Skeletal muscle tissue (tissue), 4 donors: ENCODE results near the gene CMTR1. TPM values are rescaled to one million over a fixed set of nuclear protein-coding genes. Genes with fewer than 3 reads are reported as not detected.

Experiments used
- H3K27ac ChIP-seq: one replicate; pipeline ENCODE4 v1.7.0; 2013; ENCODE audit warnings: mild to moderate bottlenecking, low read depth, low read length, inconsistent platforms
- H3K27me3 ChIP-seq, 3 donors: one replicate each; pipeline ENCODE4 v1.7.0; 2013; ENCODE audit warnings: low read length in 3 of 3; ENCODE audit not compliant: control insufficient read depth in 3 of 3, insufficient read depth in 3 of 3
- H3K36me3 ChIP-seq, 3 donors: one replicate each; pipeline ENCODE4 v1.7.0; 2013; ENCODE audit warnings: low read length in 3 of 3; ENCODE audit not compliant: control insufficient read depth in 3 of 3, insufficient read depth in 3 of 3
- H3K4me1 ChIP-seq, 3 donors: one replicate each; pipeline ENCODE4 v1.7.0; 2013; ENCODE audit warnings: low read length in 3 of 3, mild to moderate bottlenecking in 3 of 3; ENCODE audit not compliant: control insufficient read depth in 3 of 3, insufficient read depth in 3 of 3
- H3K4me3 ChIP-seq, 3 donors: one replicate each; pipeline ENCODE4 v1.7.0; 2013; ENCODE audit warnings: low read length in 3 of 3
- H3K9ac ChIP-seq, 3 donors: one replicate each; pipeline ENCODE4 v1.7.0; 2013; ENCODE audit warnings: low read length in 3 of 3, mild to moderate bottlenecking in 3 of 3, moderate library complexity in 2 of 3, low read depth in 1 of 3
- H3K9me3 ChIP-seq, 3 donors: one replicate each; pipeline ENCODE4 v1.7.0; 2013; ENCODE audit warnings: low read length in 3 of 3; ENCODE audit not compliant: control insufficient read depth in 3 of 3
- total RNA-seq: library from RNA; depleted of rRNA; stranded (reverse); fragments of >200 nt; gene quantifications from one replicate; pipeline ENCODE4 v1.2.3, GENCODE V29; 2014
- donor health status: Osteomylitis.

Gene CMTR1
- total RNA-seq, 1 donor from 2014 or later = 29.2 TPM

DNA sequence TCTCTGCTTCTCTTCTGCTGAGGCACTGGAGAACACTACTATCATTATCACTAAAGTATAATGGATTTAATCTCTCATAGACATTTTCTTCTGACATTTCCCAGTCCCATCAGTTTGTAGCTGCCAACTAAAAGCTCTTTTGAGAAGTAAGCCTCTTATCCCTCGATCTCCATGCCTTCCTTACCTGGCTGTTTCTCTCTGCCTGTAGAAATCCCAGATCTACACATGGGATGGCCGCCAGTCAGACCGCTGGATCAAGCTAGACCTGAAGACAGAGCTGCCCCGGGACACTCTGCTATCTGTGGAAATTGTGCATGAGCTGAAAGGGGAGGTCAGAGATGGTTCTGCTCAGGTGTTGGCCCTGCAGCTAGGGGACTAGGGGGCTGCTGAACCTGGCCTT is 41.3 kb downstream of the CMTR1 start:
- Histone ChIP-seq H3K9me3 (no peaks in the 10 kb centered on the region), H3K27me3 (no peaks in the 10 kb centered on the region), H3K4me3 (no peak overlapping the region), H3K36me3 (peaks cover 58 to 75% (median 61%) of the 10 kb centered on the region in 3 donors), H3K9ac (no peak overlapping the region), H3K4me1 (peaks cover 10 to 15% (median 14%) of the 10 kb centered on the region in 3 donors), H3K27ac (no peak overlapping the region)

DNA sequence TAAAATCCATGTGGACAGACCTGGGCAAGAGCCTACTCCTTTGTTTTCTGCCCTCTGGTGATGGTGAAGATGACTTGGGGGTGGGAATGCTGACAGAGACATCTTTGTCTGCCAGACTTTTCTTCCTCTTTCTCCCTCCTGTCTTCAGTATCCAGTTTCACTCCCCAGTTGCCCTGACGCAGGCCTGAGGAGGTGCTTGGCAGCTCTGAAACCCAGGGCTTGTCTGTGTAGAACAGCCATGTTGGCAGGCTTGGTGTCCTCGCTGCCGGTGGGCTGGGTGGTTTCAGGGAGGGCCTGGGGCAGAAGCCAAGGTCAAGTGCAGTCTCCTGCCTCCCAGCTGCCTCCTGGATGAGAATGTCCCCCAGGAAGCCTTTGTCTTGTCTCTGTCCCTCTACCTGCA is 44.2 kb downstream of the CMTR1 start:
- H3K9me3 ChIP-seq = no peaks in the 10 kb centered on the region
- no peak overlapping the region for H3K4me3 ChIP-seq
- peaks cover 59 to 88% (median 64%) of the 10 kb centered on the region in 3 donors for H3K36me3 ChIP-seq
- no peak overlapping the region for H3K27ac ChIP-seq
- peaks cover 10 to 17% (median 14%) of the 10 kb centered on the region in 3 donors for H3K4me1 ChIP-seq
- no peak overlapping the region for H3K9ac ChIP-seq
- no peaks in the 10 kb centered on the region for H3K27me3 ChIP-seq

DNA sequence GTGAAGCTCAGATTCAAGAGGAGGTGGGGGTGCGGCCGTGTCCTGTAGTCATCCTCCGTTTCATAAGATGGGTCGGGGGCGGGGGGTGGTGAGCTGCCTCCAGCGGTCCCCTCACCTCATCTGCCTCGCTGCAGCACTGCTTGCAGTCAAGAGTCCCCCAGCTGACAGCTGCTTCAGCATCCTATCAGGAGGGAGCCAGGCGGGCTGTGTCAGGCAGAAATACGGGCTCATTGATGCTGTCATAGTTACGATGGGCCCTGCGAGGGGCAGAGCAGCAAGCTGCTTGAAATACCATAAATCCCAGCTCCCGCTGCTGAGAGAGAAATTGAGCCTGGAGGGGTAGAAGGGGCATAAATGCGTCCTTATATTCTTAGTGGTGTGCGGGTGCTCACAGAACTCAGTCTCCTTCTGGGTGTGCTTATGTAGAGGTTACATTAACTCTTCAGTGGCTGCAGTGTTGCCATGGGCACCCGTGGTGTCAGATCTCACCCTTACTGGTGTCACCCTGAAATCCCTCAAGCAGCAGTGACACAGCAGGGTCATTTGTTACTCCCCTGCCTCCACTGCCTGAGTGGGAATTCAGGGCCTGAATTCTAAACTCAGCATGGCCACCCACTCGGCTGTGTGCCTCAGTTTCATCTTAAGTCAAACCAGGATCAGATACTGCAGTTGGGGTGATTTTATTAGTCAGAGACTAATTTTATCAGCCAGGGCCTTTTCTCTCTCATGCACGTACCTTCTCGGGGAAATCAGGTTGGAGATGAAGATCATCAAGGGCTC is 44.8 kb downstream of the CMTR1 start:
- Histone ChIP-seq H3K4me3 (no peak overlapping the region), H3K27ac (no peak overlapping the region), H3K9me3 (no peaks in the 10 kb centered on the region), H3K4me1 (peaks cover 9 to 11% (median 9%) of the 10 kb centered on the region in 3 donors), H3K9ac (no peak overlapping the region), H3K36me3 (peaks cover 57 to 88% (median 64%) of the 10 kb centered on the region in 3 donors), H3K27me3 (no peaks in the 10 kb centered on the region)

DNA sequence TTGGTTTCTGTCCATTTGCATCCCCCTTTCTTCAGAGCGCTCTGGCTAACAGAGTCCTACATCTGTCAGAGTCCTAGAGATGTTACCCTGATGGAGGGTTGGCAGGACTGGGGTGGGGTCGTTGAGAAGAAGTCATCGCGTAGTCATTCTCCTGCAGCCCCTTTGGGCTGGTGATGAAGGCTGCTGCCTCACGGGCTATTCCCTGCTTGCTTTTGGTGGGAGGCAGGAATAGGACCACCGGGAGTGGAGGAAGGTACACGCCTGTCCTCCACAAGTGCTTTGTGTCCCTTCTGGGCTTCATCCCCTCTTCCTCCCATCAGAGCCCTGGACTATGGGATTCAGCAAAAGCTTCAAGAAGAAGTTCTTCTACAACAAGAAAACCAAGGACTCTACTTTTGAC is 45.8 kb downstream of the CMTR1 start:
- H3K9ac ChIP-seq = no peak overlapping the region

DNA sequence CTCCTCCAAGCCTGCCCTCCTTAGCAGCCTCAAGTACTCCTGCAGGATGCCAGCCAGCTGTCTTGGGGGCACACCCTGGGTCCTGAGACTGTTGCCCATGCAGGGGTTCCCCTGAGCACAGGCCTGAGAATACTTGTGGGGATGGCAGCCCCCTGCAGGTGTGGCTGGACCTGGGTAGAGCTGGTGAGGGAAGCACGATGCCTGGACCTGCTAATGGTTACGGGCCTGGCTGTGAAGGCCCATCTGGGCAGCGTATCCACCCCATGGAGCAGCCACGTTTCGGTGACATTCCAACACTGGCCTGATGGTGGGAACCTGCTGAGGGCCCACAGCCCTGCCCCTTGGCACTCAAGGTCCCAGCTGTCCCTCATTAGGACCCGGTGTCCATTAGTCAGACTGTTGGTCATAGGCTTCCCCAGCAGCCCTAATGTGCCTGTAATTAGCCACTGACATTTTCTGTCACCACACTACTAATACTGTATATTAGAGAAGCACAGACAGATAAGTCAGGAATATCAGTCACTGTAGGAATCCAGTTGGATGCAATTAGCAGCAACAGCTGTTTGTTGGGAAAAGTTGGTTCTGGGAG is 46.3 kb downstream of the CMTR1 start:
- H3K9ac ChIP-seq = no peak overlapping the region
- peaks cover 0 to 2% (median 0%) of the 10 kb centered on the region in 3 donors for H3K4me1 ChIP-seq
- H3K4me3 ChIP-seq = no peak overlapping the region
- peaks cover 59 to 81% (median 69%) of the 10 kb centered on the region in 3 donors for H3K36me3 ChIP-seq
- H3K27me3 ChIP-seq = no peaks in the 10 kb centered on the region
- no peaks in the 10 kb centered on the region for H3K9me3 ChIP-seq
- H3K27ac ChIP-seq = no peak overlapping the region

More for the DNA sequence above, 45.8 kb downstream of the CMTR1 start:
- Histone ChIP-seq H3K4me3 (no peak overlapping the region), H3K36me3 (peaks cover 61 to 85% (median 68%) of the 10 kb centered on the region in 3 donors), H3K4me1 (peaks cover 0 to 2% (median 0%) of the 10 kb centered on the region in 3 donors), H3K9me3 (no peaks in the 10 kb centered on the region), H3K27me3 (no peaks in the 10 kb centered on the region), H3K27ac (no peak overlapping the region)

DNA sequence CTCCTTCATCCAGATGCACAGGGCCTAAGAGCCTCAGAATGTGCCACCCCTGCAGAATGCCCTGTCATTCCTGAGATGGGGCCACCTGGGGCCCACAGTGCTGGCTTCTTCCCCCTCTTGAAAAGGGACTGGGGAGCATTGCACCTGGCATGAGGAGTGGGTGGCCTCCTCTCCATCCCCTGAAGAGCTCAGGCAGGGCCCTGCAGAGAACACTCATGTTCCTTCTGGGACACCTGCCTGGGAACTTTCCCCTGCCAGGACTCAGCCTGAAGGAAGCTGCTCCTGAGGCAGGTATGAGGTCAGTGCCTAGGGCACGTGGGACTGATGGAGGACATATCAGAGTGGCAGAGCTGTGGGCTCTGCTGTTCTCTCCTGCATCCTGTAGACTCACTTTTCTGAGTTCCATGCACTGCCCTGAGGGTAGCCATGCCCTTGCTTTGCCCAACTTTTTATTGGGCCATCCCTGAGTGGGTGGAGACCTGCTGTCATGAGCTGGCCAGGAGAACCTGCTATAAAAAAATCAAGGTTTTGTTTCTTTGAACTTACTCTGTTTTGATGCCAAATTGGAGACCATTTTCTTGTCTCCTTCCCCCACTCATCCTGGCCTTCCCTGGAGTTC is 47.2 kb downstream of the CMTR1 start:
- Histone ChIP-seq H3K27ac (no peak overlapping the region), H3K36me3 (peaks cover 51 to 73% (median 62%) of the 10 kb centered on the region in 3 donors), H3K27me3 (no peaks in the 10 kb centered on the region), H3K9ac (no peak overlapping the region), H3K4me1 (peaks cover 0 to 2% (median 0%) of the 10 kb centered on the region in 3 donors), H3K4me3 (no peak overlapping the region), H3K9me3 (no peaks in the 10 kb centered on the region)

DNA sequence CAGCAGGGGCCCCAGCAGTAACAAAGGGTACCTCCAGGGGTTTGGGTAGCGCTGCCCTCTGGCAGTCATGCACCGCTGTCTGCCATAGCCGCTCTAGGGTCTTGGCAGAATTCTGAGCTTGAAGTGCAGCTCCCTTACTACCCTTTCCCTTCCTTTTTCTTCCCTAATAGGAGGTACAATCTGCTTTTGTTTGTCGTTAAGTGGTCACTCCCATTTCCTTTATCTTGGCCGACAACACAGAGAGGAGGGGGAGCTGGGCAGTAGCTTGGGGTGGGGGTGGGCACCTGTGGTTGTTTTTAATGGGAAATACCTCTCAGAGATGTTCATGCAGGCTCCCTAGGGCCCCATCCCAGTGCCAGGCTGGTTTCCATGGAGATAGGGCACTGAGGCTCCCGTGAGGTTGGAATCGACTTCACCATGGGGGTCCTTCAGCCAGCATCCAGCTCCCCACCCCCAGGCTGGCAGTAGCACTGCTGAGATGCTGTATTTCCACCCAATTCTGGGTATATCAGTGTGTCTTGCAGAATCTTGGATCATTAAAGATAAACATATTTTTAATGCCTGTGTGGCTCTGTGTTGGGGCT is 48.0 kb downstream of the CMTR1 start:
- Histone ChIP-seq H3K4me3 (no peak overlapping the region), H3K9me3 (no peaks in the 10 kb centered on the region), H3K27ac (no peak overlapping the region), H3K36me3 (peaks cover 47 to 67% (median 58%) of the 10 kb centered on the region in 3 donors), H3K4me1 (peaks cover 0 to 2% (median 0%) of the 10 kb centered on the region in 3 donors), H3K9ac (no peak overlapping the region), H3K27me3 (no peaks in the 10 kb centered on the region)

DNA sequence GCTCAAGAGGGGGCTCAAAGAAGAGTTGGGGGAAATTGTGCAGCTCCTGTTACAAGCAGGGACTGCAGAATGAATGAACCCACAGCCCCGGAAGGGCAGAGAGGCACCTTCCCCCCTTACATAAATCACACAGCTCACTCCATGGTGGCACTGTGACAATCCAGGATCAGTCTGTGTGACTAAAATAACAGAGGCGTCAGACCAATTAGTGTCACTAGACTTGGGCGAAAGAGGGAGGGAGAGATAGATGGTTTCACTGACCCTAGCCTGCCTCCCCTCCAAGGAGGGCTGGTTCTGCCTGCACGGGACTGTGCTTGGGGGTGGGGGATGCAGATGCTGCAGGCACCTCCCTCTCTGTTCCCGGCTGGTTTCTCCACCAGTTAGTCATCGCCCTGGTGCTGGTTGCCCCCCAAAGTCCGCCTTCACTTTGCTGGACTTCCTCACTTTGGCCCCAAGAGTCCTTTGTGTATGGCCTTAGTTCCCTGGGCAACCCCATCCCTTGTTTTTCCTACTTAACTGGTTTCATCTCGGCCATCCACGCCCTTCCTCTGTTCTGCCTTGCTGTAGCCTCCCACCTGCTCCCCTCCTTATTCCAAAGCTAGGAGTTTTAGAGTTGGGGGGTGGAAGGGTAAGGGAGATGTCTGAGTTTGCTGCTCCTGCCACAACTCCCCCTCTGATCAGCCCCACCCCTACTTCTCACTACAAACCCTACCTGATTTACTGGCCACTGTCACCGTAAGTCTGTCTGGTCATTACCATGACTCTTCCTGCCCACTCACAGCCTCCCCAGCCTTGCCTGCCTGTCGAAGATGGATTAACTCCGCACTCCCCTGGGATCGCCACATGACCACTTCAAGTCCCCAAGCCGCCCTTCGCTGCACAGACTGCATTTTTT is 48.9 kb downstream of the CMTR1 start:
- no peak overlapping the region for H3K27ac ChIP-seq
- H3K4me3 ChIP-seq = no peak overlapping the region
- peaks cover 44 to 59% (median 55%) of the 10 kb centered on the region in 3 donors for H3K36me3 ChIP-seq
- peaks cover 0 to 2% (median 0%) of the 10 kb centered on the region in 3 donors for H3K4me1 ChIP-seq
- no peak overlapping the region for H3K9ac ChIP-seq
- no peaks in the 10 kb centered on the region for H3K27me3 ChIP-seq
- no peaks in the 10 kb centered on the region for H3K9me3 ChIP-seq

DNA sequence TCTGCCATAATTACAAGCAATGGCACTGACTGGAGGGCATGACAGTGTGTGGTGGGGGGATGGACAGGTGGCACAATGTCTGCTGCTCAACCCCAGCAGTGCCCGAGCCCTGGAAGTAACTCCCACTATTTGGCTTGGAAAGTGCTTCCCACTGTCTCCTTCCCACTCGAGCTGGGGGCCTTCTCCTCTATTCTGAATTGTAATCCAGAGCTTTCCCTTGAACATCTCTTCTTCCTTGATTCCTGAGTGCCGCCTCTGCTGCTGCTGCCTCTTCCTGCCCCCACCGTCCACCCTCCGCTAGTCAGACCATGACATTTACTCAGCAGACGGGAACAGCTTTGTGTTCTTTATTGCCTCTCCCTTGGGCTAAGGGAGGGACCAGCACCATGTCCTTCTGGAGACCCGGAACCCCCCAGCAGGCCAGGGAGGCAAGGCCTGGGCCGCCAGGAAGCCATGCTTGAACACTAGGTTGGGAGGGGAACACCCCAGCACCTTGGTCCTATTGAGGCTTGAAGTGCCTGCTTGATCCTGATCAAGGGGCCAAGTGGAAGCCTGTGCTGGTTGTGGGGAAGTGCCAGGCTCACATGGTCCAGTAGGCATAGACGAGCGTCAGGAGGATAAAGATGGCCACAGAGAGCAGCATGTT is 49.7 kb downstream of the CMTR1 start:
- Histone ChIP-seq H3K9ac (no peak overlapping the region), H3K36me3 (peaks cover 40 to 54% (median 52%) of the 10 kb centered on the region in 3 donors), H3K27ac (no peak overlapping the region), H3K4me3 (no peak overlapping the region), H3K9me3 (no peaks in the 10 kb centered on the region), H3K27me3 (no peaks in the 10 kb centered on the region), H3K4me1 (peaks cover 0 to 2% (median 0%) of the 10 kb centered on the region in 3 donors)
